C4-2B (cell line): ENCODE data around the gene HSPA9.

Experiments
- ZFX ChIP-seq: fragments of 450-650 bp; IDR thresholded peaks from 2 replicates; pipeline ENCODE4 v1.6.1; 2017
- TF ChIP-seq, protein P1 (sequence below): fragments of 450-650 bp; conservative IDR thresholded peaks from 2 replicates; pipeline ENCODE4 v1.5.1; 2017; ENCODE audit warnings: mild to moderate bottlenecking

DNA sequence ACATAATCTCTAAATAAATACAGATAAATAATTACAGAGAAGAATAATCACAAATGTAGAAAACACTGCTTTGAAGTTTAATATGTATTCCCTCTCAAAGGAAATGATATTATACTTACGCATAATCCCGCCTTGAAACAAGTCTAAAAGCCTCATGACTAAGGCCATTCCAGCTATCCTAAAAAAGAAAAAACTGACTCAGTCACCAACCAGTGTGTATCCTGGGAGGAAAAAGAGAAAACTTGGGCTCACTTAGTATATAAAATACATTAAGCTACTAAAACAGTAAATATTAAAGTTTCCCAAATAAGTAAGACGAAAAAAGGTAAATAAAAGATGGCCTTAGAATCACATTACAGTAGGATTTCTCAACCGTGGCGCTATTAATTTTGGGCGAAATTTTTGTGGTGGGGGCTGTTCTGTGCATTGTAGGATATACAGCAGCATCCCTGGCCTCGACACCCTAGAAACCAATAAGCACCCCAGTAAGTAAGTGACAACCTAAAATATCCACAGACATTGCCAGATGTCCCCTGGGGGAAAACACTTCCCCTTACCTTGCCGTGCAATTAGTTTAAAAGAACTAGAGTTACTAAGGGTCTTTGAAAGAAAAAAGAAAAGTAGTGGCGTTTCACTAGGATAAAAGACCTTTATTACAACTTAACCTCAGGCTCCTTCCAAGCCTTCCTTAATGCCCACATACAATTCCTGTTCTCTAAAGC, 1.1 kb downstream of the HSPA9 start:
- TF ChIP-seq, protein P1, sequence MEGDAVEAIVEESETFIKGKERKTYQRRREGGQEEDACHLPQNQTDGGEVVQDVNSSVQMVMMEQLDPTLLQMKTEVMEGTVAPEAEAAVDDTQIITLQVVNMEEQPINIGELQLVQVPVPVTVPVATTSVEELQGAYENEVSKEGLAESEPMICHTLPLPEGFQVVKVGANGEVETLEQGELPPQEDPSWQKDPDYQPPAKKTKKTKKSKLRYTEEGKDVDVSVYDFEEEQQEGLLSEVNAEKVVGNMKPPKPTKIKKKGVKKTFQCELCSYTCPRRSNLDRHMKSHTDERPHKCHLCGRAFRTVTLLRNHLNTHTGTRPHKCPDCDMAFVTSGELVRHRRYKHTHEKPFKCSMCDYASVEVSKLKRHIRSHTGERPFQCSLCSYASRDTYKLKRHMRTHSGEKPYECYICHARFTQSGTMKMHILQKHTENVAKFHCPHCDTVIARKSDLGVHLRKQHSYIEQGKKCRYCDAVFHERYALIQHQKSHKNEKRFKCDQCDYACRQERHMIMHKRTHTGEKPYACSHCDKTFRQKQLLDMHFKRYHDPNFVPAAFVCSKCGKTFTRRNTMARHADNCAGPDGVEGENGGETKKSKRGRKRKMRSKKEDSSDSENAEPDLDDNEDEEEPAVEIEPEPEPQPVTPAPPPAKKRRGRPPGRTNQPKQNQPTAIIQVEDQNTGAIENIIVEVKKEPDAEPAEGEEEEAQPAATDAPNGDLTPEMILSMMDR: no peak
- TF ChIP-seq ZFX: no peak
